HG02759 (cell line): ENCODE results near the gene LRMDA.

Experiments
- ATAC-seq: cut with Tn5 transposase; IDR thresholded peaks from one replicate; pipeline ENCODE4 v1.9.1; 2021; ENCODE audit warnings: mild to moderate bottlenecking, moderate library complexity; ENCODE audit not compliant: unreplicated experiment

Gene LRMDA

GRCh38 chr10:76086761-76087639 lies 655.6 kb downstream of the LRMDA start:
- peak; percentile 61 for ATAC-seq

DNA sequence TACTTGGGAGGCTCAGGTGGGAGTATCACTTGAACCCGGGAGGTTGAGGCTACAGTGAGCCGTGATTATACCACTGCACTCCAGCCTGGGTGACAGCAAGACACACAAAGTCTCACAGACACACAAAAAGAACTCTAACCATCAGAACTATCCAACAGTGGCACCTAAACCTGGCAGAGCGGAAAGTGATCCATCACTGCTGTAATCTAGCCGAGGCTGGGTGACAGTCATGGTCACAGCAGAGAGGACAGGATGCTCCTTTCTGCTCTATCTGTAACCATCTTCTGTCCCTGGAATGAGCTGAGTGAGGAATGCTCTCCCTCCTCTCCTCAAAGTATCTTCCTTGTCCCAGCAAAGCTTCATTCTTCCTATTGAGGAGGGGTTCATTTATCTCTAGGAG lies 656.6 kb downstream of the LRMDA start:
- ATAC-seq, result no peak

DNA sequence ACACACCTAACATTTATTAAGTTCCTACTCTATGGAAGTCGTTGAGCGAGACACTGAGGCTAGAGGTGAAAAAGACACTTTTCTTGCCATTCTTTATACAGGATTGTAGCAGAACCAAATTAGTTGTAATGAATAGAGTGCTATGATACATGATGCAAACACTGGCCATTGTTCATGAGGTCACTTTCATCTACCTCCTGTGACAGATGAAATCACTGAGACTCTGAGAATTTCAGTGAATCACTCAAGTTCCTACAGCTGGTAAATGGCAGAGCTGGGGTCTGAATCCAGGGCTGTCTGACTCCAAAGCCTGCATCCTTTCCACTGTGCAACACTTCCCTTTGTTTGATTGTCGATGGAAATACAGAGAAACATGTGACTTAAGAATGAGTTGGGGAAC lies 657.6 kb downstream of the LRMDA start:
- ATAC-seq, result no peak

DNA sequence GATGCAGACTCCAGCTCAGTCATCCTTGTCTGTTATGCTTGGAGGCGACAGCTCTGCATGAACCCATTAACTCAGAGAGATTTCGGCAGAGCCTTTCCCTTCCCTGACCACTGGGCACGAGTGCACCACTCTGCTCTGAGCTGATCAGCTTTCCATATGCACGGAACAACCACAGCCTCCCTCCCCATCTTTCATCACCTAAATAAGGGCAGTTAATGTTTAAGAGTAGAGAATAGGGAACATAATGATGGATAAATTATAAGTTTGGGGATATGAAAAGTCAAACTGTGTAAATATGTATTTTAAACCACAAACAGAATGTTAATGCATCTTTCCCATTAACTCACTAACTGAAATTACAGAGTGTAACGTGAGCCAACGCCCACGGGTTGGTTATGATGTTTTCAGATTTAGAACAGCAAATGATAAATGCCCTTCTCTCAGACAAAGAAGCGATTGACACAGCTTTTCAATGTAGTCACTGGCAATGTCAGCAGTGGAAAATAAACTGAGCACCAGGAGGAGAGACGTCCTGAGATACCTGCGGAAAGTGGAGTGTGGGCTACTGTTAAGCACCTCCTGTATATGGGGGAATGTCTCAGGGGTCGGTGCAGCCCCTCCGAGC lies 658.2 kb downstream of the LRMDA start:
- ATAC-seq, result no peak

DNA sequence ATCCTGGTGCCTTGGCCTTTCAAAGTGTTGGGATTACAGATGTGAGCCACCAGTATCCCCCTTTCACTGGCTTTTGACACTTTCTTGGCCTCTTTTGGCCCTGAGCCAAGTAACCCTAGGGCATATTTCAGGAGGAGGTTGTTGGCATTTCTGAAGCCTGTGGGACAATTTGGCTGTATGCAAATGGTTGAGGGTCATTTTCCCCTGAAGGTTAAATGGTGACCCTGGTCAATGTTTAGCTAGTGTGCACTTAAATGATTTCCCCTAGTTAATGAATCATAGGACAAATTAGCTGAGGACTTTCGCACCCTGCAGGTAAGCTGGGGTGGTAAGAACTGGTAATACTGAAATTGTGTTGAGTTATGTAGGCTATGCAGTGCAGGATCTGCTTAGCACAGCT lies 660.5 kb downstream of the LRMDA start:
- no peak for ATAC-seq

GRCh38 chr10:76106611-76107010 lies 675.2 kb downstream of the LRMDA start:
- ATAC-seq, result no peak

GRCh38 chr10:76108563-76109359 lies 677.3 kb downstream of the LRMDA start:
- no peak for ATAC-seq

GRCh38 chr10:76111404-76111803 lies 680.0 kb downstream of the LRMDA start:
- ATAC-seq, result no peak

GRCh38 chr10:76111986-76112825 lies 680.8 kb downstream of the LRMDA start:
- ATAC-seq, result no peak

GRCh38 chr10:76112826-76113150 lies 681.4 kb downstream of the LRMDA start:
- ATAC-seq, result no peak

DNA sequence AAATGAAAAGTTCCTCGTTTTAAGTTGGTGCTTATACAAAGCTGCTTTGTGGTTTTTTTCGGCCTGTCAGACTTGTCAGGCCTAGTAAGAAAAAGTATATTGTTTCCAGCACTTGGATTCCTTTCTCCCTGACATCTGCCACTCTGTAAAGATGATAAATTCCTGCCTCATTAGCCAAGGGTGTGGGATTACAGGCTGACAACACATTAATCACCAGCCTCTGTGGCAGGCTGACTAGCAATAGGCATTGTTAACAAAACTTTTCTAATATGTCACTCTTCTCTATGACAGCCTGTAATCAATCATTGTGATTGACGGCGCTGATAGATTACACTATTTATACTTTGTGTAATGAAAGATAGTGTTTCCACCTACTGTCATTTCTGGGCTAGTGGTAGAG lies 682.5 kb downstream of the LRMDA start:
- ATAC-seq, result no peak

- no peak for ATAC-seq
Measured at GRCh38 chr10:76114581-76115001, 683.2 kb downstream of the LRMDA start.

- ATAC-seq, result no peak
Measured at GRCh38 chr10:76115131-76115470, 683.7 kb downstream of the LRMDA start.

DNA sequence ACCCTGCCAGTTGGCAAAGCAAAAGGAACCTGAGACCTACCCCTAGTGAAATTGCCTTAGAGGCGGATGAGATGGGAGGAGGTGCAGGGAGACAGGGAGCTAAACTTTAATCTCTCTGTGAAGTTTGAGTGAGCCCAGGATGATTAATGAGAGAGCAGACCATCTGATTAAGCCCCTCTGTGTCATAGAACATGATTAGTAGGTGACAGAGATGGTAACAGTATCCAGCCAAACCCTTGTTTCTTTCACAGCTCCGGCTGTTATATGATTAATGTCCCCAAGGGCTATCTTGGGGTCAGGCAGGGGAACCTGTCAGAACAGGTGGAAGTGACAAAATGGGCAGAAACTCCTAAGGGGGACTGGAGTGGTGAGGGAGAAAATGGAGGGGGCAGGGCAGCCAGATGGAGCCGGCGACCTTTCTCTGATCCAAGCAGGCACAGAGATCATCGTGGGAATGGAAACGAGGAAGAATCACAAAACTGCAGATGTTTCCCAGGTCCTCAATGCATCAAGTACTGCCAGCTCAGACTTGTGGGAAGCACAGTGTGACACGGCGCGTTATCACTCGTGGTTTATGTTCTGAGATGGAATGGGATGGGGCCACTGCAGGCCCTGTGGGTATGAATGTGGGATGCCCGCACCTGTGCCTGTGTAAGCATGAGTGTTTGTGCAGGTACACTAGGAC lies 684.2 kb downstream of the LRMDA start:
- ATAC-seq, result no peak

- ATAC-seq, result no peak
Measured at GRCh38 chr10:76116523-76116922, 685.1 kb downstream of the LRMDA start.

DNA sequence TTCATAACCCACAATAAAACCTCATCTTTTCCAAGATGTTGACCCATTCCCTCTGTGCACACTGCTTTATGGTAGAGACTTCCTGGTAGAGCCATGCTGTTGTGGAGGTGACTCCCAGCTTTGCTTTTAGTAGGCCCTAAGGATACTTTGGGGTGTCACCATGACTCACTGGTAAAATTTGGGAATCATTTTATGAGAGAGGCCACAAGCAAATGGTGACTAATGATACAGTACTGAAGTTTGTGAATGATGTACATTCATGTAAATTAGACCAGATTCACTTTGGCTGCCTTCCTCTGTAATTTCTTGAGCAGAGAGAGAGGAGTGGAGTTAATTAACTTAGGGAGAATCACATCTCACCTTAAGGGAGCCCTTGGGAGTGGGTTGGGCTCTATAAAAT lies 686.5 kb downstream of the LRMDA start:
- no peak for ATAC-seq

GRCh38 chr10:76119036-76119435 lies 687.6 kb downstream of the LRMDA start:
- no peak for ATAC-seq

DNA sequence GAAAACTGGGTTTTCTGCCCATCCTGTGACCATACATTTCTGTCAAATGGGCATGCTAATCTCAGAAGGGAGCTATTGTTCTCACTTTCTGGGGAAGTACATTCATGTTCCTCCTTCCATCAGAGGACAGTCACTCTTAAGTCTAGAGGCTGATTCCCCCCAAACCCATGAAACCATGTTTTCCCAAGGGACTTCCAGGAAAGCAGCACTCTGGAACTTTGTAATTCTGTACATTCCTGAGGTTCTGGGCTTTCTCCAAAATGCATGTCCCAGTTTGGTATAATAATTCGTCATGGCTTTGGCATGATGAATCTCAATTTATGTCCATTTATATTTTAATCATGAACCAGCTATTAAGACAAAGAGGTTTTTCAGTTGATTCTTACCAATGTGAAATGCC lies 688.1 kb downstream of the LRMDA start:
- ATAC-seq, result no peak

GRCh38 chr10:76122056-76122455 lies 690.6 kb downstream of the LRMDA start:
- ATAC-seq, result no peak

- no peak for ATAC-seq
Measured at GRCh38 chr10:76124280-76124679, 692.9 kb downstream of the LRMDA start.
